NCI-H345 (cell line): ENCODE results near the gene MYO7B.

Source experiments
- DNase-seq: peaks from one replicate; lab custom pipeline; 2025; lab: John Stamatoyannopoulos, UW

The MYO7B gene

GRCh38 chr2:127573298-127573697, 37.8 kb downstream of the MYO7B start:
- no peak for DNase-seq

GRCh38 chr2:127573771-127574170, 38.3 kb downstream of the MYO7B start:
- no peak for DNase-seq

GRCh38 chr2:127574656-127575055, 39.2 kb downstream of the MYO7B start:
- no peak for DNase-seq

GRCh38 chr2:127575185-127575765, 39.8 kb downstream of the MYO7B start:
- DNase-seq, result no peak

- DNase-seq, result no peak
These were observed 40.5 kb downstream of the MYO7B start for GRCh38 chr2:127575941-127576432.

- no peak for DNase-seq
These were observed 41.1 kb downstream of the MYO7B start for GRCh38 chr2:127576433-127577207.

GRCh38 chr2:127577208-127577475, 41.7 kb downstream of the MYO7B start:
- DNase-seq, result no peak

GRCh38 chr2:127577503-127577902, 42.0 kb downstream of the MYO7B start:
- no peak for DNase-seq

- DNase-seq, result no peak
These were observed 42.5 kb downstream of the MYO7B start for GRCh38 chr2:127577973-127578372.

- DNase-seq, result no peak
These were observed 42.9 kb downstream of the MYO7B start for GRCh38 chr2:127578411-127578810.

GRCh38 chr2:127579231-127579630, 43.7 kb downstream of the MYO7B start:
- DNase-seq, result no peak

GRCh38 chr2:127580167-127581049, 44.9 kb downstream of the MYO7B start:
- DNase-seq, result no peak

GRCh38 chr2:127581050-127581345, 45.5 kb downstream of the MYO7B start:
- no peak for DNase-seq

- no peak for DNase-seq
These were observed 46.3 kb downstream of the MYO7B start for GRCh38 chr2:127581516-127582490.

- no peak for DNase-seq
These were observed 47.7 kb downstream of the MYO7B start for GRCh38 chr2:127582863-127583861.

- DNase-seq, result no peak
These were observed 48.6 kb downstream of the MYO7B start for GRCh38 chr2:127584047-127584446.

- DNase-seq, result no peak
These were observed 49.1 kb downstream of the MYO7B start for GRCh38 chr2:127584516-127585033.

GRCh38 chr2:127585270-127585807, 49.9 kb downstream of the MYO7B start:
- DNase-seq, result no peak

GRCh38 chr2:127586136-127586535, 50.7 kb downstream of the MYO7B start:
- DNase-seq, result no peak

- no peak for DNase-seq
These were observed 51.3 kb downstream of the MYO7B start for GRCh38 chr2:127586746-127587295.
